ENCODE results near the gene MRPS18B. TPM values are rescaled to one million over a fixed set of nuclear protein-coding genes. Genes with fewer than 3 reads are reported as not detected.
A peak's percentile ranks its signal among the peaks of the same experiment; 100 is the strongest.

MRPS18B gene
- total RNA-seq = 28.2 TPM

GRCh38 chr6:30617565-30618269 lies at the start of gene MRPS18B:
Gene MRPS18B, plus strand, starts transcription at chr6:30617840. Its CDS starts 26 bp downstream, at chr6:30617866.

GRCh38 chr6:30571075-30571761 lies 46.4 kb upstream of the MRPS18B start, which contains the start of gene ABCF1:
Gene ABCF1, plus strand, starts transcription at chr6:30571442. Its CDS starts 46 bp downstream, at chr6:30571488.

GRCh38 chr6:30616811-30617564 lies 652 bp upstream of the MRPS18B start, which contains the start of gene PPP1R10:
Gene PPP1R10, minus strand, starts transcription at chr6:30617243. Its CDS starts 7,299 bp downstream, at chr6:30609944.

GRCh38 chr6:30626484-30627366 lies 9.1 kb downstream of the MRPS18B start, which contains the start of gene ATAT1:
Gene ATAT1, plus strand, starts transcription at chr6:30626874.

GRCh38 chr6:30646450-30647241 lies 29.0 kb downstream of the MRPS18B start, which contains the start of gene C6orf136:
Gene C6orf136, plus strand, starts transcription at chr6:30647133. Its CDS starts 99 bp downstream, at chr6:30647232.

GRCh38 chr6:30672445-30673253 lies 55.0 kb downstream of the MRPS18B start, which contains the start of gene DHX16:
Gene DHX16, minus strand, starts transcription at chr6:30673006. Its CDS starts 165 bp downstream, at chr6:30672841.

Small RNA genes within 50 kb of the gene (small RNA-seq; reads per million reads assigned to genes)
- 1.2 reads per million, percentile 73 among the genes with 10 or more reads in this experiment for gene MIR877 (ENCODE audit: low replicate concordance)

Other genes starting within 250 kb of the MRPS18B start
- 22.2 TPM for gene HLA-E, start 128.3 kb upstream of the MRPS18B start, total RNA-seq
- gene GNL1, start 61.4 kb upstream of the MRPS18B start, total RNA-seq = 48.5 TPM
- 22.8 TPM for gene PRR3, start 60.5 kb upstream of the MRPS18B start, total RNA-seq
- 24.7 TPM for gene ABCF1, start 46.4 kb upstream of the MRPS18B start, total RNA-seq
- gene PPP1R10, start 597 bp upstream of the MRPS18B start, total RNA-seq = 55.7 TPM
- 67.3 TPM for gene ATAT1, start 9.0 kb downstream of the MRPS18B start, total RNA-seq
- 14.4 TPM for gene C6orf136, start 29.3 kb downstream of the MRPS18B start, total RNA-seq
- 22.5 TPM for gene DHX16, start 55.2 kb downstream of the MRPS18B start, total RNA-seq
- 37.2 TPM for gene PPP1R18, start 68.8 kb downstream of the MRPS18B start, total RNA-seq
- 4.7 TPM for gene NRM, start 73.1 kb downstream of the MRPS18B start, total RNA-seq
- 9.4 TPM for gene MDC1, start 99.4 kb downstream of the MRPS18B start, total RNA-seq
- 1,375 TPM for gene TUBB, start 102.5 kb downstream of the MRPS18B start, total RNA-seq
- gene FLOT1, start 124.8 kb downstream of the MRPS18B start, total RNA-seq = 66.0 TPM
- gene IER3, start 126.7 kb downstream of the MRPS18B start, total RNA-seq = 1.6 TPM

Measured in parietal lobe (tissue), 2 donors.